ENCODE measurements around the gene CES1.

CES1 gene

GRCh38 chr16:55811811-55812210 is 21.1 kb downstream of the CES1 start:
- H3K9me2 ChIP-seq (replicated peaks; ENCODE audit: insufficient read depth, low read length): no peaks in the 10 kb centered on the region
- no peak overlapping the region for H3K4me3 ChIP-seq (ENCODE audit: low read length)
- TF ChIP-seq EZH2phosphoT487 (IDR thresholded peaks at IDR 0.05; ENCODE audit: low read length): no peak
- no peak for TF ChIP-seq CTCF (IDR thresholded peaks at IDR 0.05; ENCODE audit: low read length)
- TF ChIP-seq EZH2 (optimal IDR thresholded peaks at IDR 0.05; ENCODE audit: low read depth, low read length): no peak
- no peak overlapping the region for H3K9ac ChIP-seq (ENCODE audit: low read length)
- no peak overlapping the region for H3K27ac ChIP-seq (ENCODE audit: low read length)
- no peak for DNase-seq
- no peaks in the 10 kb centered on the region for H4K20me1 ChIP-seq (ENCODE audit: insufficient read depth, low read length)
- no peak overlapping the region for H3K4me2 ChIP-seq (ENCODE audit: low read depth, low read length)
- no peak overlapping the region for H2AFZ ChIP-seq (ENCODE audit: low read length)
- H3K79me2 ChIP-seq (ENCODE audit: low read length): no peaks in the 10 kb centered on the region
- H3K27me3 ChIP-seq (replicated peaks; ENCODE audit: insufficient read depth, low read length): no peaks in the 10 kb centered on the region
- no peaks in the 10 kb centered on the region for H3F3A ChIP-seq (ENCODE audit: insufficient read depth, low read length)
- H3K9me3 ChIP-seq (replicated peaks; ENCODE audit: insufficient read depth, low read length): no peaks in the 10 kb centered on the region
- H3K4me1 ChIP-seq (ENCODE audit: low read length): no peaks in the 10 kb centered on the region
- H3K36me3 ChIP-seq (replicated peaks; ENCODE audit: insufficient read depth, low read length): no peaks in the 10 kb centered on the region

GRCh38 chr16:55810451-55810961 is 22.4 kb downstream of the CES1 start:
- no peak overlapping the region for H3K9ac ChIP-seq (ENCODE audit: low read length)
- H3K36me3 ChIP-seq (replicated peaks; ENCODE audit: insufficient read depth, low read length): no peaks in the 10 kb centered on the region
- no peak overlapping the region for H3K4me2 ChIP-seq (ENCODE audit: low read depth, low read length)
- H3K4me3 ChIP-seq (ENCODE audit: low read length): no peak overlapping the region
- no peak for TF ChIP-seq EZH2phosphoT487 (IDR thresholded peaks at IDR 0.05; ENCODE audit: low read length)
- TF ChIP-seq EZH2 (optimal IDR thresholded peaks at IDR 0.05; ENCODE audit: low read depth, low read length): no peak
- no peak for TF ChIP-seq CTCF (IDR thresholded peaks at IDR 0.05; ENCODE audit: low read length)
- H3K9me3 ChIP-seq (replicated peaks; ENCODE audit: insufficient read depth, low read length): no peaks in the 10 kb centered on the region
- no peak for DNase-seq
- H3K79me2 ChIP-seq (ENCODE audit: low read length): no peaks in the 10 kb centered on the region
- H3K27ac ChIP-seq (ENCODE audit: low read length): no peak overlapping the region
- no peaks in the 10 kb centered on the region for H4K20me1 ChIP-seq (ENCODE audit: insufficient read depth, low read length)
- no peaks in the 10 kb centered on the region for H3K9me2 ChIP-seq (replicated peaks; ENCODE audit: insufficient read depth, low read length)
- H2AFZ ChIP-seq (ENCODE audit: low read length): no peak overlapping the region
- H3F3A ChIP-seq (ENCODE audit: insufficient read depth, low read length): no peaks in the 10 kb centered on the region
- no peaks in the 10 kb centered on the region for H3K27me3 ChIP-seq (replicated peaks; ENCODE audit: insufficient read depth, low read length)
- no peaks in the 10 kb centered on the region for H3K4me1 ChIP-seq (ENCODE audit: low read length)

GRCh38 chr16:55809851-55810250 is 23.0 kb downstream of the CES1 start:
- TF ChIP-seq EZH2 (optimal IDR thresholded peaks at IDR 0.05; ENCODE audit: low read depth, low read length) (no peak), EZH2phosphoT487 (IDR thresholded peaks at IDR 0.05; ENCODE audit: low read length) (no peak), CTCF (IDR thresholded peaks at IDR 0.05; ENCODE audit: low read length) (no peak)
- H3K9me3 ChIP-seq (replicated peaks; ENCODE audit: insufficient read depth, low read length): no peaks in the 10 kb centered on the region
- no peak overlapping the region for H3K4me3 ChIP-seq (ENCODE audit: low read length)
- H3K27ac ChIP-seq (ENCODE audit: low read length): no peak overlapping the region
- no peaks in the 10 kb centered on the region for H3K79me2 ChIP-seq (ENCODE audit: low read length)
- H3K27me3 ChIP-seq (replicated peaks; ENCODE audit: insufficient read depth, low read length): no peaks in the 10 kb centered on the region
- H4K20me1 ChIP-seq (ENCODE audit: insufficient read depth, low read length): no peaks in the 10 kb centered on the region
- no peaks in the 10 kb centered on the region for H3K4me1 ChIP-seq (ENCODE audit: low read length)
- H3K9me2 ChIP-seq (replicated peaks; ENCODE audit: insufficient read depth, low read length): no peaks in the 10 kb centered on the region
- no peaks in the 10 kb centered on the region for H3K36me3 ChIP-seq (replicated peaks; ENCODE audit: insufficient read depth, low read length)
- H3K4me2 ChIP-seq (ENCODE audit: low read depth, low read length): no peak overlapping the region
- H2AFZ ChIP-seq (ENCODE audit: low read length): no peak overlapping the region
- no peak overlapping the region for H3K9ac ChIP-seq (ENCODE audit: low read length)
- no peaks in the 10 kb centered on the region for H3F3A ChIP-seq (ENCODE audit: insufficient read depth, low read length)
- DNase-seq: no peak

Measured in MM.1S (cell line).